GM18951 (cell line): ENCODE data around the gene C10orf88.
A peak's percentile ranks its signal among the peaks of the same experiment; 100 is the strongest.

Experiments used
- POLR2A ChIP-seq: IDR thresholded peaks from 4 replicates; pipeline ENCODE4 v1.6.1; 2011; ENCODE audit warnings: mild to moderate bottlenecking; ENCODE audit not compliant: insufficient read length, insufficient read depth; ENCODE audit errors: extremely low read depth
- in situ Hi-C: fragments of 300-500 bp; cut with MboI; formaldehyde crosslinking; loops from one replicate; pipeline ENCODE4 v1.12.0; 2022; ENCODE audit warnings: low sequenced_read_pairs, mixed read lengths, inconsistent platforms; ENCODE audit not compliant: unreplicated experiment

The C10orf88 gene

GRCh38 chr10:122984708-122985107 lies 30.7 kb upstream of the C10orf88 start:
- in situ Hi-C loops, result no loop called here

GRCh38 chr10:122983898-122984297 lies 29.9 kb upstream of the C10orf88 start:
- no peak for TF ChIP-seq POLR2A
- in situ Hi-C loops, result no loop called here

More at GRCh38 chr10:122984708-122985107, 30.7 kb upstream of the C10orf88 start:
- no peak for TF ChIP-seq POLR2A

GRCh38 chr10:122981066-122981464 lies 27.0 kb upstream of the C10orf88 start:
- in situ Hi-C loops, result no loop called here

GRCh38 chr10:122980209-122981065 lies 26.4 kb upstream of the C10orf88 start, which contains the start of gene PSTK:
TSS of gene PSTK (plus strand) at chr10:122980401. CDS start at chr10:122980480, 79 bp downstream.
- TF ChIP-seq POLR2A, result peak; percentile 79
- in situ Hi-C loops, result no loop called here

More at GRCh38 chr10:122981066-122981464, 27.0 kb upstream of the C10orf88 start:
- TF ChIP-seq POLR2A, result no peak

- TF ChIP-seq POLR2A, result no peak
- in situ Hi-C loops, result no loop called here
These were observed 20.6 kb upstream of the C10orf88 start for GRCh38 chr10:122974543-122975064.

GRCh38 chr10:122974023-122974422 lies 20.0 kb upstream of the C10orf88 start:
- in situ Hi-C loops, result no loop called here
- TF ChIP-seq POLR2A, result no peak

- no peak for TF ChIP-seq POLR2A
- in situ Hi-C loops, result no loop called here
These were observed 14.7 kb upstream of the C10orf88 start for GRCh38 chr10:122968698-122969097.

GRCh38 chr10:122966879-122967278 lies 12.9 kb upstream of the C10orf88 start:
- no peak for TF ChIP-seq POLR2A
- in situ Hi-C loops, result no loop called here

GRCh38 chr10:122962405-122962804 lies 8.4 kb upstream of the C10orf88 start:
- no peak for TF ChIP-seq POLR2A
- in situ Hi-C loops, result no loop called here

- TF ChIP-seq POLR2A, result no peak
- in situ Hi-C loops, result no loop called here
These were observed 3.4 kb upstream of the C10orf88 start for GRCh38 chr10:122957474-122957873.

GRCh38 chr10:122955892-122956291 lies 1.9 kb upstream of the C10orf88 start:
- TF ChIP-seq POLR2A, result no peak
- in situ Hi-C loops, result no loop called here

- in situ Hi-C loops, result no loop called here
- no peak for TF ChIP-seq POLR2A
These were observed 664 bp upstream of the C10orf88 start for GRCh38 chr10:122954731-122955050.

GRCh38 chr10:122949296-122949695 lies 4.7 kb downstream of the C10orf88 start:
- no peak for TF ChIP-seq POLR2A
- in situ Hi-C loops, result no loop called here
